HG02840 (cell line): ENCODE data around the gene LRCH3.

Experiments
- ATAC-seq: cut with Tn5 transposase; IDR thresholded peaks from one replicate; pipeline ENCODE4 v1.9.1; 2021; ENCODE audit warnings: mild to moderate bottlenecking, moderate library complexity, moderate number of reproducible peaks; ENCODE audit not compliant: unreplicated experiment, low FRiP score

Gene LRCH3

DNA sequence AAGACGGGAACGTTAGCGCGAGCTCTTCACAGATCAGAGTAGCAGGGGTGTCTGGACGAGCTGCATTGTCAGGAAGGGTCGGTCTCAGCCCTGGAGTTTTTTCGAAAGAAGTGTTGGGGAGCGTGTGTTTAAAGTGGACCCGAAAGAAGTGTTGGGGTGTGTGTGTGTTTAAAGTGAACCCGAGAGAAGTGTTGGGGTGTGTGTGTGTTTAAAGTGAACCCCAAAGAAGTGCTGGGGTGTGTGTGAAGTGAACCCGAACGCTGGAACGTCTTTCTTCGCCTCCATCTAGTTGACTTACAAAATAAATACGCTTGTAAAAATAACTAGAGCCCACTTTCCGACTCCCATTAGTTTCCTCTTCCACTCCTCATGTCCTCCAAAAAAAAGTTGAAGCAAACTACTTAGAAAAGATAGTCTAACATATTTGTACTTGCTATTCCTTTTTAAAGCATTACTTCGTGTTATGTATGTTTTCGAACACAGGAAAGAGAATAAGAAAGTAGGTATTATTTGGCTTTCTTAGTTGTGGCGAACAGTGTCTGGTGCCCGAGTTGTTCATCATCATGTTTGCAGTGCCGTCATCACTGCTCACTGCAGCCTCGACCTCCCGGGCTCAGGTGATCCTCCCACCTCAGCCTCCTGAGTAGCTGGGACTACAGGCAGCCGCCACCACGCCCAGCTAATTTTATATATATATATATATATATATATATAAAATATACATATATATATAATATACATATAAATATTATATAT, 1.0 kb downstream of the LRCH3 start:
- ATAC-seq = peak; percentile 22

DNA sequence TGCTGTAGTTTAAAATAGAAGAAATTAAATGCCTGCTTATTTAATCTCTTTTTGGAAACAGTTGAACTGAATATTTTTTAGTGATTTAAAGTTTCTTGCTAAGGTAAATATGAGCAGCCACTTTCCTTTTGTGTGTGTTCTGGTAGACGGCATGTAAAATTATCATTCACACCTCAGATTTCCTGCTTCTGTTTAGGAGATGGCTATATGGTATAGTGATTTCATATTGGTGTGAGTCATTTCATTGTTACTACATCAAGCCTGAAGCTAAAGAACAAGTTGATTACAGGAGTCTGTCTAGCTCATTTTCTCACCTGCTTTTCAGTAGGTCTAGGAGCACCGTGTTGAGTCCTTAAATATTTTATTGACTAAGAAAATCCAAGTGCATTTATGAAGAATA, 2.2 kb downstream of the LRCH3 start:
- no peak for ATAC-seq

DNA sequence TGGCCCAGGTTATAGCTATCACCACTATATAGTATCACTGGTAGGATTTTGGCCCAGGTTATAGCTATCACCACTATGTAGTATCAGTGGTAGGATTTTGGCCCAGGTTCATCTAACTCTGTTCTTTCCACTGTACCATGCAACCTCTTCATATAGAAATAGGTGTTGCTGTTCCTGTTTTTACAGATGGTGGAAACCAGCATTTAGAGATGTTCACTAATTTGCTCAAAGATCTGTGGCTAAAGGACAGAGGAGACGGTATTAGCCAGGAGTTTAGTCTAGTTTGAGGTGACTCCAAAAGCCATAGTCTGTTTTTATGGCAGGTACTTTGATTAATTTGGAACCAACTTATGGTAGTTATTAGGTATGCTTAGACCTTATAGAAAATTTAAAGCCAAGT, 3.1 kb downstream of the LRCH3 start:
- no peak for ATAC-seq

DNA sequence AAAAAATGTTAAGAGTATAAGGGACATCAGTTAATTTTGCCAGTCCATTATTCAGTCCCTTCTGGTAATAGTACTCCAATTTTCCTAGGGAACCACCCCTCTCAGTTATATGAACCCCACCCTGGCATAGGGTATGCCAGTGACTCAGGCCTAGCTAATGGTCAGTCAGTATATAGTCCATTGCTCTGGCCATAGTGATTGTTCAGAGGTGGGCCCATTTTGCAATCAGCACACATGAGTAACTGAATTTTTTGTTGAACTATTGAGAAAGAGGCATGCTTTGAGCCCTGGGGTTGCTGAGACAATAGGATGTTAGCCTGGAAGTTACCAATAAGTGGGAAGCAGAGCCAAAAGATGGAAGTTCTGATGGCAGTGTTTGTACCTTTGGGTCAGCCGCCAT, 4.1 kb downstream of the LRCH3 start:
- ATAC-seq = no peak

DNA sequence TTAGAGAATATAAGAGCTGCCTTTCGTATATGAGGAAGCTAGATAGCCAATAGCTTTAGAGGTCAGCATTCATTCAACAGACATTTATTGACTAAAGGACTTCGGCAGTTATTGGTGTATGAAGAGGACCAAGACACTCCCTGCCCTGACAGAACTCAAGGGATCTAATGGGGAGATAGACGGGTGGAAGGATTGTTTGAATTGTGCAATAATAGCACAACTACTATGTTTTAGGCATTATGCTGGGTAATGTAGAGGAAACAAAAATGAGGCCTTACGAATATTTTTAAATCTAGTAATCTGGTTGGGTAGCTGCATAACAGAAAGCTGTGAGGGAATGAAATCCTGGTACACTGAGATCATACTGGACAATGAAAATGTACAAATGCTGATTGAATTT, 5.0 kb downstream of the LRCH3 start:
- ATAC-seq = no peak

DNA sequence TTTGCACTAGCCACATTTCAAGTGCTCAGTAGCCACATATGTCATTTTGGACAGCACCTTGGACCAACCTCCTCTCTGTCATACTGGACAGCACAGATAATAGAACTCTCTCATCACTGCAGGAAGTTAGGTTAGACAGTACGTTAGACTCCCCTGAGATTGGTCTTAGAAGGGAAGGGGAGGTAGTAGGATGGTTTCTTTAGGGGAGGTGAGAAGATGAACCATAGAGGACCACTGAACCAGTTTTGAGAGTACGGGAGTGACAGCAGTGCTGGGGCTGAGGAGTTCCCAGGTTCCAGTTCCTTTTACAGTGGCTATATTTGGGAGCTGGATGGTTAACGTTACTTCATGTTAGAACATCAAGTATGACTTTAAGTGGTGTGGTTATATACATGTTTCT, 7.8 kb downstream of the LRCH3 start:
- ATAC-seq = peak; percentile 51

DNA sequence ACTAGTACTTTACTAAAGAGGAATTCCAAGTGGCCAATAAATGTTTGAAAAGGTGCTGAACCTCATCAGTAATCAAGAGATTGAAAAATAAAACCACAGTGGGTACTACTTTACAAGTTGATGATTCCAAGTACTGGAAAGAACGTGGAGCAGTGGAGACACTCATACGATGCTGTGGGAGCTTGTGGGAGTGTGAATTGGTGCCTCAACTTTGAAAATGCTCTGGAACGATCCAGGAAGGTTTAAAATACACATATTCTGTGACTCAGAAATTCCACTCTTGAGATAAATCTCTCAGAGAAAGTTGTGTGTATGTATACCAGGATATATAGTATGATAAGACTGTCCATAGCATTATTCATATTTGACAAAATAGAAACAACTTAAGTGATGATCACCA, 9.3 kb downstream of the LRCH3 start:
- no peak for ATAC-seq

DNA sequence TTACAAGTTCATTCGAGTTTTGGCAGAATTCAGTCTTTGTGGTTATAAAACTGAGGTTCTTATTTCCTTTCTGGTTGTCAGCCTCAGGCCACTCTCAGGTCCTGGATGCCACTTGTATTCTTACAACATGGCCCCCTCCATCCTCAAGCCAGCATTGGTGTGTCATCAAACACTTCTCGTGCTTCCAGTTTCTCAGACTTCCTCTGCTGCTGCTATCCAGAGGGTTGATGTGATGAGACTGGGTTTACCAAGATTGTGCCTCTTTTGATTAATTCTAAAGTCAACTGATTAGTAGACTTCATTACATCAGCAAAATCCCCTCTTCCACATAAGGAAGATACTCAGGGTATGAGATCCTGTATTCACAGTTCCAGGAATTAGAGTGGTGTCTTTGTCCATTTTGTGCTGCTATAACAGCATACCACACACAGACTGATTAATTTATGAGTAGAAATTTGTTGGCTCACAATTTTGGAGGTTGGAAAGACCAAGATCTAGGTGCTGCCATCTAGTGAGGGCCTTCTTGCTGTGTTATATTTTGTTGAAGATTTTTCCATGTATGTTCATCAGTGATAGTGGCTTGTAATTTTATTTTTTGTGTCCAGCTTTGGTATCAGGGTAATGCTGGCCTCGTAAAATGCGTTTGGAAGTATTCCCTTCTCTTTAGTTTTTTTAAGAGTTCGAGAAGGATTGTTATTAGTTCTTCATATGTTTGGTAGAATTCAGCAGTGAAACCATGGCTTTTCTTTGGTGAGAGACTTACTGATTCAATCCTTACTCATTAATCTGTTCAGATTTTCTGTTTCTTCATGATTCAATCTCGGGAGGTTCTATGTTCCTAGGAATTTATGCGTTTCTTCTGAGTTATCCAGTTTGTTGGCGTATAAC, 11.1 kb downstream of the LRCH3 start:
- no peak for ATAC-seq

DNA sequence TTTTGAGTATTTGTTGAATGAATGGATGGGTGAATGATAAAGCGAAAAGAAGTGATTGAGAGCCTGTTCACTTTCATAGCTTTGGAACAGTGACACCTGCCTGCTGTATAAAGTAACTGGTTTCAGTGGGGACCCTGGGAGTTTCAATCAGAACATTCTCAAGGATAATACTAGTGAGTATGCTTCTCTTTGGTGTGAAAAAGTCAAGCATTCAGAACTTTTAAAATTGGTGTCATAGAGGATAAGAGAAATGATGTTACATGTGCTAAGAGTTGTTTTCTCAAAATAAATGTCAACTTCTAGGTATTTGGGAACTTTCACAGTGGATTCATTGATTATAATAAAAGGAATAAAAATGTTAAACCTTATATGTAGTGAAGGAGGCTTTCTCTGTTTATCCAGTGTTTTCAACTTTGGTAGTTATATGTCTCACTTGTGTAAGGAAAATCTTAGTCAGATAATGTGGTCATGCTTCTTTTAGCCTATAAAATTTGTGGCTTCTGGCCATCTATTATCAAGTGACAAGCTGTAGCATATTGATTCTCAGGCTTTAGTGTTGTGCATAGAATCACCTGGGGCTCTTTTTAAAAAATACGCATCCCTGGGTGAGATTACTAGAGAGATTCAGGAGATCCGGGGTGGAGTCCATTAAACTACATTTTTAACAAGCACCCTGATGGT, 11.9 kb downstream of the LRCH3 start:
- ATAC-seq = no peak

DNA sequence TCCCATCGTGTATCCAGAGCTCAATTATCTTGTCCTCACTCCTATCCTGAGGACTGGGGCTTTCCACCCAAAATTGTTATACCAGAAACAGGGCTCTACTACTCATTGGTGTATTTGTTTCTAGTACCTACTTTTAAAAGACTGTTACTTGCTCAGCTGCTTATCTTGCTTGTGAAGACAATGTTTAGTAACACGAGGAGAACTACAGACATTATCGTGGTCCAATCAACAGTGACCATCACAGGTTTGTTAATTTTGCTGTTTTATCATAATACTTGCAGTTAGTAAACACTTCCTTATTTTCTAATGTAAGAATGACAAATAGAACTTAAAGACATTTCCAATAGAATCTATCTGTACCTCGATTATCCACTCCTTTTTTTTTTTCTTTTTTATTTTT, 13.5 kb downstream of the LRCH3 start:
- no peak for ATAC-seq

DNA sequence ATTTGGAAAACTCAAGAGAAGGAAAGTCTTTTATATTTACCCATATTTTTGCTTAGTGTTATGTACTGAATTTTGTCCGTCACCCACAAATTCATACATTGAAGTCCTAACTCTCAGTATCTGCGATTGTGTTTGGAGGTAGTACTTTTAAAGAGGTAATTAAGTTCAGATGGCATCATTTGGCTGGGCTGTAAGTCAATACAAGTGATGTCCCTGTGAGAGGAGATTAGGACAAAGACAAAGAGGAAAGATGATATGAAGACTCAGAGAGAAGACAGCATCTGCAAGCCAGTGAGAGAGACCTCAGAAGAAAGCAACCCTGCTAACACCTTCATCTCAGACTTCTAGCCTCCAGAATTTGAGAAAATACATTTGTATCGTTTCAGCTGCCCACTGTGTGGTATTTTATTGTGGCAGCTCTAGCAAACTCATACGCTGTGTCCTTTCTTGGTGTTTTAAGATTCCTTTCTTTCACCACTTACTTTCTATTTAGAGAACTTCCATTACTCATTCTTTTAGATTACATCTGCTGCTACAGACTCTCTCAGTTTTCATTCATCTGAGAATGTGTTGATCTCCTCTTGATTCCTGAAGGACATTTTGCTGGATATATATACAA, 17.0 kb downstream of the LRCH3 start:
- ATAC-seq = no peak

DNA sequence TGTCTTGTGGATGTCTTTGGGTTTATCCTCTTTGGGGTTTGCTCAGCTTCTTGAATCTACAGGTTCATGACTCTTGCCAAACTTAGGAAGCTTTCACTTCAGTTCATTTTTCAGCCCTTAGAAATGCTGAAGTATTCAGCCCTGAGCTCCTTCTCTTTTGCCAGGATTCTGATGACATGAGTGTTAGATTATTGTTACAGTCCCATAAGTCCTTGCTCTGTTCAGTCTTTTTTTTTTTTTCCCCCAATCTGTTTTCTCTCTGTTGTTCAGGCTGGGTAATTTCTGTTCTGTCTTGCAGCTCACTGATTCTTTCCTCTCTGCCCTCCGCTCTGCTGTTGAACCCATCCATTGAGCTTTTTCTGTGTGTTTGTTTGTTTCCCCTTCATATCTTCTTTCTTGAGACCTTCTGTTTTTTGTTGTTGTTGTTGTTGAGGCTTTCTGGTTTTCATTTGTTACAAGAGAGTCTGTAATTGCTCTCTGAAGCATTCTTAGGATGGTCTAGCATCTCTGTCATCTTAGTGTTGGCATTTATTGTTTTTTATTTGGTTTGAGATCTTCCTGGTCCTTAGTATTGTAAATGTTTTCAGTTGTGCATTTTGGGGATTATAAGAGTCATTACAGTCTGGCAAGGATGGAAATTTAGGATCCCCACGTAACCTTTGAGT, 18.4 kb downstream of the LRCH3 start:
- ATAC-seq = no peak

DNA sequence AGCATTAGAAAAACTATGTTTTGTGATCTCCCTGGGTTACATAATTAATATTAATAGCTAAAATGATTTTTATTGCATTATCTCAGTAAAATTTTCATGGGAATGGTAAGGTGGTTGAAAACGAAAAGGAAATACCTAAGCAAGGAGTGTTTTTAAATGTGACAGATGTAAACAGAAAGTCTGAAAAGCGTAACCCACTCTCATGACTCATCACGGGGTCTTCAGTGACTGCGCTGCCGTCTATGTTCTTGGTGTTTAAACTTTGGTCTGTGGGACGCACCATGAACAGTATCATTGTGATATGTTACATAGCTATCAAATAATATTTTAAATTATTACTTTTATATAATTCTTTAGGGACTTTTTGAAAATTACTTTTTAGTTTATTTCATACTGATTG, 19.8 kb downstream of the LRCH3 start:
- no peak for ATAC-seq

DNA sequence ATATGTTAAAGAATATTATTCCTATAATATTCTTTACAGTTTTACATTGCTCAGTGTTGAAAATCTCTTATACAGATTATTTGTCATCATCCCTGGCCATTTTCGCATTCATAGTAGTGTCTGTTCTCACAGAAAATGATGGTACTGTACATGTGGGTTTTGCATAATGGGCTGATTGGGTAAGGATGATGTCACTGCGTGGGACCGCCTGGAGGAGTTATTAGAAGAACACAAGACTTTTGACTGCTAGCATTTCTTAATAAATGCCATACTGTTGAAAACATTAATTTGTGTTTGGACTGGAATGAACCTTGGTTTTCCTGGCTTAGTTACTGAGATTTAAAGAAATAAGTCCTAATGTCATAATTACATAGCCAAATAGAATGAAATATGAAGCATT, 20.3 kb downstream of the LRCH3 start:
- ATAC-seq = no peak

DNA sequence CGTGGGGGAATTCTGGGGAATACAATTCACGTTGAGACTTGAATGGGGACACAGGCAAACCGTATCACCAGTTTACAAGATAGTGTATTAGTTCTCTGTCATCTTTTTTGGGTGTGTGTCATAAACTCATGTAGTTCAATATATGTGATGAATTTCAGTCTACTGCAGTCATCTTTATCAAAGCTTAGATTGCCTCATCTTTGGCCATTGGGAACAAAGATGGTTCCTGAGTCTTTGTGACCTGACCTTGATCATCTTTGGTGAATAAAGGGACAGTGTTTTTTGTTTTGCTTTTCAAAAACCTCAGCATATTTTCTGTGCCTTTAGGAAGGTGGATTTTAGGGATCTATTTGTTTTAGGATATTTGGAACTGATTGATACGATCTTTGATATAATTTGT, 23.3 kb downstream of the LRCH3 start:
- ATAC-seq = no peak

DNA sequence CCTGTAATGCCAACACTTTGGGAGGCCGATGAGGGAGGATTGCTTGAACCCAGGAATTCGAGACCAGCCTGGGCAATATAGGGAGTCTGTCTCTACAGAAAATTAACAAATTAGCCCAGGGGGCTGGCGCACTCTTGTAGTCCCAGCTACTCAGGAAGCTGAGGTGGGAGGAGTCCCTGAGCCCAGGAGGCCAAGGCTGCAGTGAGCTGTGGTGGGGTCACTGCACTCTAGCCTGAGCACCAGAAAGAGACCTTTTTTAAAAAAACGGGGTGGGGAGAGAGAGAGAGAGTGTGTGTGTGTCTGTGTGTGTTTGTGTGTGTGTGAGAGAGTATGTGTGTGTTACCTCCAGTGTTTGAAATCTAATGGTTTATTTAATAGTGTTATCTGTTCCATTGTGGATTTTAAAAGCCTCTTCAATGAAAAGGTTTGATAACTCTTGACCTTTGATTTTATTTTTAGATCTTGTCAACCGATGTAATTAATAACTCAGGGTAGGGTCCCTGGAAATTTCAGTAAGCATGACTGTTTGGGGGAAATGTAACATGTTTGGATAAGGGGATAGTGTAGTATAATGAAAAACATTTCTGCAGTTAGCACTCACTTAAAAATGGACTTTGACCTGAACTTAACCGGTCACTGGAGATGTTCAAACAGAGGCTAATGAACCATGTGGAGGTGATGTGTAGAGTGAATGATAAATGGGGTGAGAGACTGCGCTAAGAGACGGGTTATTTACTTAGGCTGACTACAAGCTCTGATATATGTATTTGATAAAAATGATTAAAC, 29.7 kb downstream of the LRCH3 start:
- no peak for ATAC-seq

DNA sequence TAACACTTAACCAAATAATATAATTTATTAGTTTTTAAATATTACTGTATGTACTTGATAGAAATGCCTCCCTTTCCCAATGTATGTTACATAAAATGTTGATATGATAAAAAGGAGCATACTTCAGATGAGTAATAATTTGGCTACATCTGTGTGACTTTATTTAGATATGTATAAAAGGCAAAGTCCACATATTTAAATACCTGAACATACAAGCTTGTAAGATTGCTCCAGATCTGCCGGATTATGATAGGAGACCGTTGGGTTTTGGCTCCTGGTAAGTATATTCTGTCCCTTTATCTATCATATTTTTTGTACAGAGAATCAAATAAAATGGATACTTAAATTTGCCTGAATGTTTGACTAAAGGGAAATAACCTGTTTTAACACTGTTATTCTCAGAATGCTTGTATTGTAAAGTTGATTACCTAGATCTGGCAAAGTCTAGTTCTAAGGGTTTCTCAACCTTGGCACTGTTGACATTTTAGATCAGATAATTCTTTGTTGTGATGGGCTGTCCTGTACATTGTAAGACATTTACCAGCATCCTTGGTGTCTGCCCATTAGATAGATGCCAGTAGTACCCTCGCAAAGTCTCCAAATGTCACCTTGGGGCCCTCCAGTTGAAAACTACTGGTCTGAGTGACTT, 38.5 kb downstream of the LRCH3 start:
- no peak for ATAC-seq

DNA sequence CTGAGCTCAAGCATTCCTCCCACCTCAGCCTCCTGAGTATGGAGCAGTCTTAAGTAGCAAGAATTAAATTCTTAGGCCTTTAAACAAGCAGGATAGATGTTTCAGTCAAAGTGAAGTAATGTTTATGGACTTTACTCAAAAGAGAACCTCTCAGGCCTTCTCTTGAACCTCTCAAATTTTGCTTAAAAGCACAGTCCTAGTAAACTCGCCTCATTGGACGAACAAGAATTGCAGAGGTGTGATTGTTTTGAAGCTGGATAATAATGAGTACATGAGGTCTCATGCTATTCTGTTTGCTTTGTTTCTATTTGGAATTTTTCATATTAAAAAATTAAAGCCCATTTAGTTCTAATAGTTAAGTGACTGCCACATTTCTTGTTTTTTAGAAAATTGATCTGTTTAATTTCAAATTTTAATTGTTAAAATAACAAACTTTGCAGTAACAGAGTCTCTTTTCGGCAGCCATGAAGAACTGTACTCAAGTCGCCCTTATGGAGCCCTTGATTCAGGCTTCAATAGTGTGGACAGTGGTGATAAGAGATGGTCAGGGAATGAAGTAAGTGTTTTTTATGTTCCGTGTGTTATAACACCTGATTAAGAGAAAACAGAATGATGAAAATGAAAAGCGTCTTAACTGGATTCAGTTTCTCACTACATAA, 39.4 kb downstream of the LRCH3 start:
- ATAC-seq = no peak

DNA sequence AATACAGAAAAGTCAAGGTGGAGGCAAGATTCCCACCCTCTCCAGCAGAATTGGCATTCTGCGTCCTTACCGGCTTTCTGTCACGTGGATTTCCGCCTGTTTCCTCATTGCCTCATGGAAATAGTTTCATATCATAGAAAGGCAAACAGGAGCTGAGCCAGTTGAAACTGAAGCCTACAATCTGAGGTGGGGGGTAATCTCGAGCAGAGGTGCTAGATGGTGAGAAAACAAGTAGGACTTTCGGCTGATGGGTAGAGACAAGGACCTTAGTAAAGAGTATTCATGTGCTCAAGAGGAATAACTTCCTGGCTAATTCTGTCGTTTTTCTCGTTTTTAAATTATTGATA, 39.9 kb downstream of the LRCH3 start:
- ATAC-seq = no peak
